PC-9 (cell line): ENCODE data around the gene SIX2. TPM values are rescaled to one million over a fixed set of nuclear protein-coding genes. Genes with fewer than 3 reads are reported as not detected.

Experiments used
- BruUV-seq: library from RNA; stranded (reverse); fragments of 400-500 nt; replicated peaks from 2 replicates; lab custom pipeline; 2021; lab: Mats Ljungman, UMichigan
- CTCF ChIA-PET: fragments of 300-600 bp; sonication (Branson Sonifier 250); formaldehyde crosslinking; loops from one replicate; lab custom pipeline; 2022; ENCODE audit warnings: antibody characterized with exemption; lab: Charles Lee
- POLR2A ChIA-PET: fragments of 300-600 bp; sonication (Branson Sonifier 250); formaldehyde crosslinking; loops from one replicate; lab custom pipeline; 2022; ENCODE audit warnings: antibody characterized with exemption; ENCODE audit not compliant: unreplicated experiment; lab: Charles Lee
- DNase-seq, 2 experiments: peaks; one replicate each; pipeline versions ENCODE4 v3.0.0 to v3.0.0-alpha.2; 2015 to 2022; ENCODE audit warnings: mixed read lengths in 1 of 2
- H2AFZ ChIP-seq: fragments of 200-600 bp; sonication (generic); 2 replicates; pipeline ENCODE4 v1.8.1; 2017; ENCODE audit warnings: antibody characterized with exemption
- H3F3A ChIP-seq: fragments of 200-600 bp; sonication (generic); 2 replicates; pipeline ENCODE4 v1.8.1; 2017; ENCODE audit warnings: antibody characterized with exemption, mild to moderate bottlenecking, low read depth; ENCODE audit not compliant: insufficient read depth
- H3K27ac ChIP-seq: fragments of 200-600 bp; sonication (generic); 2 replicates; pipeline ENCODE4 v1.6.1; 2016; ENCODE audit warnings: mixed run types
- H3K27me3 ChIP-seq: fragments of 200-600 bp; sonication (generic); 2 replicates; pipeline ENCODE4 v1.6.1; 2016; ENCODE audit warnings: low read depth, mixed run types; ENCODE audit not compliant: insufficient read depth
- H3K36me3 ChIP-seq: fragments of 200-600 bp; sonication (generic); 2 replicates; pipeline ENCODE4 v1.6.1; 2016; ENCODE audit warnings: low read depth, mixed run types
- H3K4me1 ChIP-seq: fragments of 200-600 bp; sonication (generic); replicated peaks from 2 replicates; pipeline ENCODE4 v1.6.1; 2016; ENCODE audit warnings: mixed run types; ENCODE audit not compliant: insufficient read depth
- H3K4me2 ChIP-seq: fragments of 200-600 bp; sonication (generic); 2 replicates; pipeline ENCODE4 v1.6.1; 2017; ENCODE audit warnings: mixed run types
- H3K4me3 ChIP-seq: fragments of 200-600 bp; sonication (generic); 2 replicates; pipeline ENCODE4 v1.6.1; 2016; ENCODE audit warnings: mixed run types
- H3K79me2 ChIP-seq: fragments of 200-600 bp; sonication (generic); 2 replicates; pipeline ENCODE4 v1.6.1; 2017; ENCODE audit warnings: low read depth, mixed run types
- H3K9me2 ChIP-seq: fragments of 200-600 bp; sonication (generic); 2 replicates; pipeline ENCODE4 v1.8.1; 2017; ENCODE audit warnings: mild to moderate bottlenecking; ENCODE audit not compliant: insufficient read depth
- H3K9me3 ChIP-seq: fragments of 200-600 bp; sonication (generic); 2 replicates; pipeline ENCODE4 v1.8.1; 2016; ENCODE audit warnings: low read depth; ENCODE audit not compliant: insufficient read depth
- H4K20me1 ChIP-seq: fragments of 200-600 bp; sonication (generic); 2 replicates; pipeline ENCODE4 v1.8.1; 2017; ENCODE audit not compliant: insufficient read depth
- EZH2 ChIP-seq: fragments of 200-600 bp; sonication (generic); IDR thresholded peaks from 2 replicates; pipeline ENCODE4 v1.8.0; 2017; ENCODE audit warnings: antibody characterized with exemption, low read depth
- intact Hi-C: fragments of 100-400 bp; cut with micrococcal nuclease; formaldehyde crosslinking; loops from one replicate; pipeline ENCODE4 v1.10.0; 2022; ENCODE audit not compliant: unreplicated experiment
- total RNA-seq: library from RNA; stranded (reverse); gene quantifications from 2 replicates; pipeline ENCODE4 v1.2.3, GENCODE V29; 2021
- TF ChIP-seq, protein P1 (sequence below): fragments of 200-600 bp; sonication (generic); conservative IDR thresholded peaks from 2 replicates; pipeline ENCODE4 v1.6.1; 2017; ENCODE audit warnings: mixed run types, antibody characterized with exemption, mild to moderate bottlenecking, moderate library complexity

SIX2 gene
- total RNA-seq, 1 experiment from 2014 or later = 10.2 TPM

GRCh38 chr2:44956843-44957242 is 52.4 kb downstream of the SIX2 start:
- Histone ChIP-seq H3K9me3 (no peaks in the 10 kb centered on the region), H3K27ac (no peak overlapping the region), H3F3A (peaks cover 13% of the 10 kb centered on the region; the same call in 1 of the 2 replicates), H3K36me3 (no peaks in the 10 kb centered on the region), H4K20me1 (no peaks in the 10 kb centered on the region), H3K4me2 (no peak overlapping the region), H3K79me2 (no peaks in the 10 kb centered on the region), H3K4me1 (peaks cover 10% of the 10 kb centered on the region), H2AFZ (no peak overlapping the region), H3K9me2 (no peaks in the 10 kb centered on the region), H3K27me3 (no peaks in the 10 kb centered on the region), H3K4me3 (no peak overlapping the region)
- intact Hi-C loops = loop anchor here (5.0 to 10.0 kb wide), 5 partner anchors 212 to 1342 kb away; no protein-coding TSS in a partner anchor
- BruUV-seq = no TSS peak
- DNase-seq = no peak
- ChIA-PET POLR2A (interaction anchor here (0.6 kb wide), 2 partner anchors 54 to 210 kb away, joined by 4 read pairs; no protein-coding TSS in a partner anchor), CTCF (interaction anchor here (0.5 to 3.9 kb wide), 8 partner anchors 19 to 957 kb away, joined by 3 to 32 read pairs (median 8); no protein-coding TSS in a partner anchor)
- TF ChIP-seq EZH2 = no peak
- TF ChIP-seq, protein P1, sequence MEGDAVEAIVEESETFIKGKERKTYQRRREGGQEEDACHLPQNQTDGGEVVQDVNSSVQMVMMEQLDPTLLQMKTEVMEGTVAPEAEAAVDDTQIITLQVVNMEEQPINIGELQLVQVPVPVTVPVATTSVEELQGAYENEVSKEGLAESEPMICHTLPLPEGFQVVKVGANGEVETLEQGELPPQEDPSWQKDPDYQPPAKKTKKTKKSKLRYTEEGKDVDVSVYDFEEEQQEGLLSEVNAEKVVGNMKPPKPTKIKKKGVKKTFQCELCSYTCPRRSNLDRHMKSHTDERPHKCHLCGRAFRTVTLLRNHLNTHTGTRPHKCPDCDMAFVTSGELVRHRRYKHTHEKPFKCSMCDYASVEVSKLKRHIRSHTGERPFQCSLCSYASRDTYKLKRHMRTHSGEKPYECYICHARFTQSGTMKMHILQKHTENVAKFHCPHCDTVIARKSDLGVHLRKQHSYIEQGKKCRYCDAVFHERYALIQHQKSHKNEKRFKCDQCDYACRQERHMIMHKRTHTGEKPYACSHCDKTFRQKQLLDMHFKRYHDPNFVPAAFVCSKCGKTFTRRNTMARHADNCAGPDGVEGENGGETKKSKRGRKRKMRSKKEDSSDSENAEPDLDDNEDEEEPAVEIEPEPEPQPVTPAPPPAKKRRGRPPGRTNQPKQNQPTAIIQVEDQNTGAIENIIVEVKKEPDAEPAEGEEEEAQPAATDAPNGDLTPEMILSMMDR = no peak

DNA sequence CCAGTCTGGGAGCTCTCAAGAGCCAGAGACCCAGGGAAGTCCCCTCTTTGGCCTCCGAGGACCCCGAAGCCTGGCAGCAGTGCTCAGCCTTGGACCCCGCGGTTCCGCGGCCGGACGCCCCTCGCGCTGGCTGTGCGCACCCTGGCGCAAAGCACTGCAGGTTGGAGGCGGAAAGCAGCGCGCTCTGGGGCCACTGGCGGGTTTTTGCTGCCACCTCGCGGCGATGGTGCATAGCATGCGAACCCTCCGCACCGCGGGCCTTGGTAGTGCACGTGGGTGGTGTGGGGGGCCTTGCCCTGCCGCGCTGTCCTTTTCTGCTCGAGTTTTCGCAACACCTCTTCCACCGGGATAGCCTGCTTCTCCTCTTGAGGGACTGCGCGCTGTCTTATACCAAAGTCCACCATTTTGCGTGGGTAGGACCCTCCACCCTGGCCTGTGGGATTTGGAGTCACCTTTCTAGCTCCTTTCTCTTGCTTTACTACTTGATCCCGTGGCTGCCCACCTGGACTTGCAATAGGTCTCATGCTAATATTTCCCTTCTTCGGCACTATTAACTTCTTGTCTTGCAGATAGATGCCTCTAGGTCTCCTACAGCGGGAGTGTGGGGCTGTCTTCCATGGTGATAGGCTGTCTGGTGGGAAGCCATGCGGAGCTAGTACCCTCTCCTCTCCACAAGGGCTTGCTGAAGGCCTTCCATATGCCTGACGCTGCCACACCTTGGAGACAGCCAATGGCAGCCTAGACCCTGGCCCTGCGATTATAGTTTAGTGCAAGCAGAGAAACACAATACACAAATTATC is 53.5 kb downstream of the SIX2 start:
- Histone ChIP-seq H4K20me1 (no peaks in the 10 kb centered on the region), H3K9me2 (no peaks in the 10 kb centered on the region), H3K4me1 (peaks cover 10% of the 10 kb centered on the region), H3K27me3 (no peaks in the 10 kb centered on the region), H3K4me2 (peak overlapping the region; percentile 85), H2AFZ (peak overlapping the region; percentile 33; the same call in 1 of the 2 replicates), H3K36me3 (no peaks in the 10 kb centered on the region), H3K9me3 (no peaks in the 10 kb centered on the region), H3F3A (peaks cover 13% of the 10 kb centered on the region; the same call in 1 of the 2 replicates), H3K27ac (no peak overlapping the region), H3K4me3 (peak overlapping the region; percentile 49; the same call in 1 of the 2 replicates), H3K79me2 (no peaks in the 10 kb centered on the region)
- no TSS peak for BruUV-seq
- ChIA-PET CTCF (interaction anchor here (0.6 to 3.9 kb wide), 11 partner anchors 18 to 912 kb away, joined by 3 to 32 read pairs (median 4); no protein-coding TSS in a partner anchor), POLR2A (no interaction called here)
- TF ChIP-seq EZH2 = no peak
- TF ChIP-seq, protein P1 = peak; percentile 91
- intact Hi-C loops = loop anchor here (1.0 to 10.0 kb wide), 8 partner anchors 211 to 1341 kb away; no protein-coding TSS in a partner anchor
- DNase-seq = peak; percentile 58 to 83

Other genes starting within 250 kb of the SIX2 start
- gene SIX3, start 67.8 kb downstream of the SIX2 start, total RNA-seq = 1.4 TPM in 2 replicates